Lung (tissue), 12 donors: ENCODE measurements around the gene GREB1. TPM values are rescaled to one million over a fixed set of nuclear protein-coding genes. Genes with fewer than 3 reads are reported as not detected.

Source experiments
- ATAC-seq: fragments of 200-7000 bp; cut with Tn5 transposase; one replicate; pipeline ENCODE4 v1.9.1; 2020; ENCODE audit warnings: moderate number of reproducible peaks; ENCODE audit not compliant: insufficient read depth, low FRiP score
- DNase-seq, 3 donors: peaks; one replicate each; pipeline ENCODE4 v3.0.0-alpha.2; 2013 to 2017
- H3K27ac ChIP-seq, 2 donors: one replicate each; pipeline ENCODE4 v1.5.1; 2013; ENCODE audit warnings: mild to moderate bottlenecking in 2 of 2, moderate library complexity in 2 of 2, control low read depth in 1 of 2, inconsistent platforms in 1 of 2, low read depth in 1 of 2, low read length in 1 of 2
- H3K27me3 ChIP-seq, 3 donors: one replicate each; pipeline ENCODE4 v1.5.1; 2013; ENCODE audit warnings: low read length in 2 of 3; ENCODE audit not compliant: control insufficient read depth in 3 of 3, insufficient read depth in 3 of 3
- H3K36me3 ChIP-seq, 4 donors: one replicate each; pipeline ENCODE4 v1.5.1; 2013; ENCODE audit warnings: low read length in 4 of 4, mild to moderate bottlenecking in 1 of 4, moderate library complexity in 1 of 4; ENCODE audit not compliant: control insufficient read depth in 4 of 4, insufficient read depth in 4 of 4
- H3K4me1 ChIP-seq, 5 donors: one replicate each; pipeline ENCODE4 v1.5.1; 2013; ENCODE audit warnings: low read length in 5 of 5, mild to moderate bottlenecking in 2 of 5, moderate library complexity in 1 of 5; ENCODE audit not compliant: control insufficient read depth in 5 of 5, insufficient read depth in 5 of 5
- H3K4me3 ChIP-seq: one replicate; pipeline ENCODE4 v1.5.1; 2013; ENCODE audit warnings: mild to moderate bottlenecking, control low read depth, moderate library complexity
- H3K9ac ChIP-seq, 2 donors: one replicate each; pipeline ENCODE4 v1.5.1; 2013; ENCODE audit warnings: low read length in 2 of 2, control low read depth in 1 of 2; ENCODE audit not compliant: insufficient read depth in 1 of 2
- H3K9me3 ChIP-seq, 4 donors: one replicate each; pipeline ENCODE4 v1.5.1; 2013; ENCODE audit warnings: low read length in 3 of 4, mild to moderate bottlenecking in 1 of 4, moderate library complexity in 1 of 4; ENCODE audit not compliant: control insufficient read depth in 4 of 4, insufficient read depth in 3 of 4
- CTCF ChIP-seq: IDR thresholded peaks from 2 replicates; pipeline ENCODE4 v1.5.1; 2012; ENCODE audit warnings: mild to moderate bottlenecking; ENCODE audit errors: control extremely low read depth, extremely low read depth
- WGBS, 2 donors: extraction: QIAGEN DNeasy Blood & Tissue Kit; methylation state at CpG; one replicate each; pipeline ENCODE4 v1.1.7; 2013; 5-methylcytosine and 5-hydroxymethylcytosine counted together
- polyA plus RNA-seq, 2 donors: library from polyadenylated mRNA; stranded (reverse); fragments of 200-250 nt; gene quantifications; one replicate each; pipeline ENCODE4 v1.2.1, GENCODE V29; 2013
- total RNA-seq, 2 donors: library from RNA; depleted of rRNA in 1 of 2; stranded (reverse); fragments of >200 nt in 1 of 2; gene quantifications; one replicate each; pipeline ENCODE4 v1.2.1, GENCODE V29; 2014 to 2021
- donor health status: control.
- donor health status: control.
- donor health status: Bipolar disorder and iron deficiency.
- donor health status: healthy.
- donor health status: DM: yes; HTN: yes; CAD: no.

The GREB1 gene
- total and polyA plus RNA-seq, 4 donors, result 0.23 to 3.3 (median 1.8) TPM

GRCh38 chr2:11532416-11533055 lies 1.3 kb upstream of the GREB1 start:
- Histone ChIP-seq H3K9me3 (no peaks in the 10 kb centered on the region), H3K9ac (no peak overlapping the region), H3K4me3 (no peak overlapping the region), H3K36me3 (no peaks in the 10 kb centered on the region), H3K27me3 (no peaks in the 10 kb centered on the region), H3K4me1 (peaks cover 0 to 4% (median 0%) of the 10 kb centered on the region in 5 donors), H3K27ac (no peak overlapping the region)
- 83% methylated on average over 10 of the region's 10 CpGs for WGBS, 2 donors
- TF ChIP-seq CTCF, result no peak
- DNase-seq (no peak), ATAC-seq (no peak)

- no peak for TF ChIP-seq CTCF
- ATAC-seq, result no peak
- Histone ChIP-seq H3K27me3 (no peaks in the 10 kb centered on the region), H3K27ac (no peak overlapping the region), H3K9ac (no peak overlapping the region), H3K9me3 (no peaks in the 10 kb centered on the region), H3K4me3 (no peak overlapping the region), H3K36me3 (no peaks in the 10 kb centered on the region), H3K4me1 (peaks cover 0 to 5% (median 0%) of the 10 kb centered on the region in 5 donors)
- 74 to 75% methylated on average over 7 of the region's 7 CpGs for WGBS, 2 donors
- no peak for DNase-seq
Observed at GRCh38 chr2:11534071-11534745, 363 bp downstream of the GREB1 start.

- H3K36me3 ChIP-seq, result no peaks in the 10 kb centered on the region
- no peaks in the 10 kb centered on the region for H3K9me3 ChIP-seq
- peaks cover 2 to 13% (median 5%) of the 10 kb centered on the region in 5 donors for H3K4me1 ChIP-seq
- ATAC-seq (no peak), DNase-seq (no peak)
- H3K4me3 ChIP-seq, result no peak overlapping the region
- H3K27me3 ChIP-seq, result no peaks in the 10 kb centered on the region
- whole genome bisulfite sequencing, 2 donors, result 81 to 84% methylated on average over 7 of the region's 7 CpGs
- no peak overlapping the region for H3K9ac ChIP-seq
- no peak overlapping the region for H3K27ac ChIP-seq
- TF ChIP-seq CTCF, result no peak
Observed at GRCh38 chr2:11534746-11535484, 1.1 kb downstream of the GREB1 start.
